Motor neuron (in vitro differentiated cells): ENCODE measurements around the gene TOP2B. TPM values are rescaled to one million over a fixed set of nuclear protein-coding genes. Genes with fewer than 3 reads are reported as not detected.

ENCODE experiments used
- ATAC-seq, 8 experiments: fragments of 200-7000 bp; cut with Tn5 transposase; replicated peaks in 6 of 8; 2 replicates each; pipeline ENCODE4 v1.8.0; 2021; ENCODE audit warnings: mild to moderate bottlenecking in 8 of 8, moderate library complexity in 8 of 8
- H3K27ac ChIP-seq, 2 donors: fragments of 250-450 bp; sonication (Bioruptor Pico); 2 replicates each; pipeline ENCODE4 v1.9.0; 2021; ENCODE audit warnings: antibody characterized with exemption in 2 of 2, mild to moderate bottlenecking in 2 of 2, moderate library complexity in 1 of 2
- H3K4me1 ChIP-seq, 2 donors: fragments of 250-450 bp; sonication (Bioruptor Pico); replicated peaks in 1 of 2; 2 replicates each; pipeline ENCODE4 v1.6.1; 2021; ENCODE audit warnings: antibody characterized with exemption in 2 of 2, mild to moderate bottlenecking in 2 of 2, moderate library complexity in 1 of 2
- H3K4me3 ChIP-seq, 5 donors: fragments of 250-450 bp; sonication (Bioruptor Pico); 2 replicates each; pipeline ENCODE4 v1.9.0; 2021; ENCODE audit warnings: antibody characterized with exemption in 5 of 5, mild to moderate bottlenecking in 5 of 5, moderate library complexity in 4 of 5
- WGBS, 10 experiments: fragments of 450-650 bp; shearing (Covaris generic); methylation state at CpG; one replicate each; pipeline ENCODE4 v1.0.0; 2022; 5-methylcytosine and 5-hydroxymethylcytosine counted together
- in situ Hi-C, 9 experiments: fragments of 400-800 bp; cut with MboI; loops; one replicate each; pipeline ENCODE4 v1.15.0; 2021; ENCODE audit warnings: low sequenced_read_pairs in 9 of 9, low pct_unique_long_range_greater_than_20kb in 2 of 9; ENCODE audit not compliant: unreplicated experiment in 9 of 9
- total RNA-seq, 8 experiments: library from RNA; unstranded; fragments of 300-600 nt; gene quantifications; 2 replicates each; pipeline versions ENCODE4 v1.2.3 to v1.2.4, GENCODE V29; 2022

Gene TOP2B
- total RNA-seq, 8 experiments from 2014 or later = 149 to 271 (median 208) TPM

DNA sequence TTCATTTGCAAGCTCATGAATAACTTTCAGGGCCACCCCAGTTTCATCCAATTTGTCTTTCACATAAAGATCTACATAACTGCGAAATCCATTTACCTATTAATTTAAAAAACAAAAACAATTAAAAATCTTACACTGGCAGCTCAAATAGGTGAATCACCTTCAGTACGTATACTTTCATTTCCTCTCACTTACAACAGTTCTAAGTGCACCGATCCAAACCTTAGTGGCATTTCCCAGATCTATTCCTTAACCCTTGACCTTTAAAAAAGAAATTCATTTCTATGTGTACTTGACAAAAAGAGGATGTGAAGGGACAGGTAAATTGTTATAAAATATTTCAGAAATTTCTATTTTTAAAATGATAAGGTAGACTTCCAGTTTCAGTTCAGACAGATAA lies 30.8 kb downstream of the TOP2B start:
- Histone ChIP-seq H3K4me3 (no peak overlapping the region), H3K4me1 (no peaks in the 10 kb centered on the region), H3K27ac (no peak overlapping the region)
- in situ Hi-C loops = loop anchor here in 2 of 9 experiments (25.0 kb wide), 2 partner anchors 203 to 1078 kb away; no protein-coding TSS in a partner anchor
- 79 to 100% (median 96%) methylated on average over 3 of the region's 3 CpGs; no CpG with 5 or more reads in 1 of the 10 experiments for WGBS, 10 experiments
- ATAC-seq = no peak

DNA sequence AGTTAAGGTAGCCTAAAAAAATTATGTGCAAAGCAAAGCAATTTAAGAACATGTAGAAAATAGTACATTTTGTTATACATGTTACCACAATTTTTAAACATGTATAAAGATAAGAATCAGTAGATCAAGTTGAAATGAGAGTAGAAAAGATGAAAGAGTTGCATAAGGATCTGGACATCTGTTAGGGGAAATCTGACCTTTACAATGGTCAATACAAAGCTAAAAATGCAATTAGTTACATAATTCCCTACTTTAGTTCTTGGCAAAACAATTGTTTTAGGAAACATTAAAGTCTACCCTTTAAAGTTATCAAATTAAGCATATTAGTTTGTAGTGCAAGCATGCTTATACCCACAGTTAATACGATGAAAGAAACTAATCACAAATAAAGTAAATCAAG lies 32.7 kb downstream of the TOP2B start:
- Histone ChIP-seq H3K4me1 (no peaks in the 10 kb centered on the region), H3K27ac (no peak overlapping the region), H3K4me3 (no peak overlapping the region)
- no peak for ATAC-seq
- in situ Hi-C loops = loop anchor here in 2 of 9 experiments (25.0 kb wide), 2 partner anchors 205 to 1080 kb away; no protein-coding TSS in a partner anchor
- 38 to 100% (median 96%) methylated on average over 1 of the region's 1 CpG for WGBS, 10 experiments

GRCh38 chr3:25621087-25621486 lies 43.6 kb downstream of the TOP2B start:
- in situ Hi-C loops = no loop called here
- ATAC-seq = peak in 3 of 8 experiments; percentile 61 to 93 (median 89)
- WGBS, 10 experiments = 36 to 100% (median 90%) methylated on average over 1 to 2 of the region's 2 CpGs; no CpG with 5 or more reads in 1 of the 10 experiments
- Histone ChIP-seq H3K4me1 (no peaks in the 10 kb centered on the region), H3K27ac (no peak overlapping the region), H3K4me3 (no peak overlapping the region)

GRCh38 chr3:25620493-25620892 lies 44.2 kb downstream of the TOP2B start:
- no peak overlapping the region for H3K4me3 ChIP-seq
- H3K4me1 ChIP-seq = no peaks in the 10 kb centered on the region
- in situ Hi-C loops = no loop called here
- ATAC-seq = peak in 3 of 8 experiments; percentile 37 to 63 (median 53)
- WGBS, 10 experiments = 29 to 100% (median 95%) methylated on average over 1 to 5 of the region's 5 CpGs
- no peak overlapping the region for H3K27ac ChIP-seq

GRCh38 chr3:25619382-25619781 lies 45.3 kb downstream of the TOP2B start:
- H3K4me3 ChIP-seq = no peak overlapping the region
- no peaks in the 10 kb centered on the region for H3K4me1 ChIP-seq
- in situ Hi-C loops = no loop called here
- no peak overlapping the region for H3K27ac ChIP-seq
- ATAC-seq = peak in 1 of 8 experiments; percentile 76

GRCh38 chr3:25618028-25618427 lies 46.7 kb downstream of the TOP2B start:
- ATAC-seq = no peak
- Histone ChIP-seq H3K4me1 (no peaks in the 10 kb centered on the region), H3K27ac (no peak overlapping the region), H3K4me3 (no peak overlapping the region)
- in situ Hi-C loops = no loop called here

- H3K4me3 ChIP-seq = no peak overlapping the region
Observed at GRCh38 chr3:25611193-25611592, 53.5 kb downstream of the TOP2B start.

DNA sequence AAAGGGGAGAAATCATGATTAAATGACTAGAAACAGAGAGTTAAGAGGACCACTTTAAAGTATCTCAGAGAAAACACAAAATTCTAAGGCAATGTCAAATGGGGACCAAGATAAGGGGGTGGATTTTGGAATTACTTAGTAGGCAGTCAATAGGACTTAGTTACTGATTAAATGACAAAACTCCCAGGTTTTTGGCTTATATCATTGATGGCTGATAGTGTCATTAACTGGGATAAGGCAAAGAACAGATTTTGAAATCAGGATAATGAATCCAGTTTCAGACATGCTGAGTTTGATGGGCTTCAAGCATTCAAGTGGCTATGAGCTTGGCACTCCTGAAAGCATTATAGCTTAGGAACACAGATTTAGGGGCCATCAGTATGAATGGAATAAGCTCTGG lies 53.9 kb downstream of the TOP2B start:
- Histone ChIP-seq H3K4me1 (no peaks in the 10 kb centered on the region), H3K4me3 (no peak overlapping the region), H3K27ac (no peak overlapping the region)
- in situ Hi-C loops = no loop called here
- ATAC-seq = no peak

More at GRCh38 chr3:25611193-25611592, 53.5 kb downstream of the TOP2B start:
- H3K27ac ChIP-seq = no peak overlapping the region
- 90 to 100% (median 98%) methylated on average over 2 to 5 of the region's 5 CpGs for WGBS, 10 experiments
- no peaks in the 10 kb centered on the region for H3K4me1 ChIP-seq
- no peak for ATAC-seq
- in situ Hi-C loops = no loop called here

- WGBS, 10 experiments = 82 to 100% (median 100%) methylated on average over 1 of the region's 1 CpG; no CpG with 5 or more reads in 1 of the 10 experiments
- in situ Hi-C loops = no loop called here
- ATAC-seq = no peak
Observed at GRCh38 chr3:25610167-25610566, 54.5 kb downstream of the TOP2B start.

GRCh38 chr3:25604107-25604805 lies 60.5 kb downstream of the TOP2B start:
- WGBS, 10 experiments = 68 to 100% (median 81%) methylated on average over 1 to 5 of the region's 5 CpGs
- H3K4me3 ChIP-seq = no peak overlapping the region
- in situ Hi-C loops = no loop called here
- H3K4me1 ChIP-seq = no peaks in the 10 kb centered on the region
- ATAC-seq = peak; percentile 29 to 94 (median 88)
- H3K27ac ChIP-seq = no peak overlapping the region

More at GRCh38 chr3:25610167-25610566, 54.5 kb downstream of the TOP2B start:
- no peaks in the 10 kb centered on the region for H3K4me1 ChIP-seq
- no peak overlapping the region for H3K27ac ChIP-seq
- H3K4me3 ChIP-seq = no peak overlapping the region

- WGBS, 10 experiments = 14 to 100% (median 80%) methylated on average over 1 of the region's 1 CpG; no CpG with 5 or more reads in 5 of the 10 experiments
Observed at GRCh38 chr3:25603703-25604102, 61.0 kb downstream of the TOP2B start.

DNA sequence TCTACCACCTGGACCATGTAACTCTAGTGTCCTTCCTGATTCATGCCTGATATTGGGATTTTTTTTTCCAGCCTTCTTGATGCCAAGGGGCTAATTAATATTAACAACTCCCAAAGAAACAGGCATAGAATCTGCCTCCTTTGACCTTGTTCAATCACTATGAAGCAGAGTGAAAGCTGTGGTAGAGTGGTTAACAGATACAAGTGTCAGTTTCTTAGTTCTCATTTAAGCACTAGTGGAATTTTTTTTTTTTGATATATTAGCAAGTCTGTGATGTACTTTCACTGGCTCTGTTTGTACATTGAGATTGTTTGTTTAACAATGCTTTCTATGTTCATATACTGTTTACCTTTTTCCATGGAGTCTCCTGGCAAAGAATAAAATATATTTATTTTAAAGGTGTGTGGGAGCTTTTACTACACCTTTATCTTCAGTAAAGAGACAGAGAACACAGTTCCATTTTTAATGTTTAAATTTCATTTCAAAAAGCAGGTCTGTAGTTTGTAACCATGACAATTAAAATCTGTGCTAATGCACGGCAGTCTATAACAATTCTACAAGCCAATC lies 67.1 kb downstream of the TOP2B start:
- H3K4me3 ChIP-seq = no peak overlapping the region
- in situ Hi-C loops = loop anchor here in 4 of 9 experiments (25.0 kb wide), 5 partner anchors 310 to 835 kb away; no protein-coding TSS in a partner anchor
- no peak overlapping the region for H3K27ac ChIP-seq
- H3K4me1 ChIP-seq = peaks cover 6 to 8% of the 10 kb centered on the region in 2 donors
- no peak for ATAC-seq
- WGBS, 10 experiments = 31 to 100% (median 100%) methylated on average over 1 of the region's 1 CpG; no CpG with 5 or more reads in 1 of the 10 experiments

More at GRCh38 chr3:25603703-25604102, 61.0 kb downstream of the TOP2B start:
- peak; percentile 32 to 83 (median 44) for ATAC-seq
- in situ Hi-C loops = no loop called here
- Histone ChIP-seq H3K4me3 (no peak overlapping the region), H3K27ac (no peak overlapping the region), H3K4me1 (no peaks in the 10 kb centered on the region)

DNA sequence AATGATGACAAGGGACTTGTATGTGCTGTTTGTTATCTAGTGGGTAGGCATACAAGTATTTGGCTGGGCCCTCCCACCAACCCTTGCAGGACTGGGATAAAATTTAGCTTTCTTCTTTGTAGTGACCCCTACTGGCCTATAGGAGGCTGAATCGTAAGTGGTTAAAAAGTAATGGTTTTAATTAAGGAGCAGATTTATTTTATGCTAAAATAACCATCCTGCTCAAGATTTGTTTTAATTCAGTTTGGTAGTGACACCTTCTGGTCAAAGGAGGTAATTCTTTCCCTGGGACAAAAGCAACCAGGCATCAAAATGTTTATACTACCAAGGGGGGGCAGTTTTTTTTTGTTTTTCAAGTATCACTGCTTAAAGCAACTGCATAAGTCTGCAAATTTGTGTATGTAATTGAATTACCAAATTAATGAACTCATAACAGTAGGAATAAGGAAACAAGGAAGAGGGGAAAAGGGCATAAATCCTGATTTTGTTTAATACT lies 70.7 kb downstream of the TOP2B start:
- peak; percentile 47 to 70 (median 60) for ATAC-seq
- in situ Hi-C loops = loop anchor here in 4 of 9 experiments (25.0 kb wide), 5 partner anchors 307 to 832 kb away; no protein-coding TSS in a partner anchor
- Histone ChIP-seq H3K4me1 (peaks cover 6 to 10% of the 10 kb centered on the region in 2 donors), H3K4me3 (no peak overlapping the region), H3K27ac (no peak overlapping the region)
- 0 to 13% (median 0%) methylated on average over 1 of the region's 1 CpG; no CpG with 5 or more reads in 4 of the 10 experiments for WGBS, 10 experiments
